Left cardiac atrium (tissue), 4 donors: ENCODE results near the gene EFCAB14. TPM values are rescaled to one million over a fixed set of nuclear protein-coding genes. Genes with fewer than 3 reads are reported as not detected.
A peak's percentile ranks its signal among the peaks of the same experiment; 100 is the strongest.
"Not testable (repeated sequence)": the region's sequence is repeated elsewhere in the genome, so short reads cannot be mapped to it uniquely, and the experiment has no call there.

Experiments
- ATAC-seq, 2 donors: fragments of 200-7000 bp; cut with Tn5 transposase; one replicate each; pipeline ENCODE4 v1.9.1; 2020; ENCODE audit warnings: mild to moderate bottlenecking in 2 of 2, moderate library complexity in 2 of 2
- DNase-seq: peaks from one replicate; pipeline ENCODE4 v3.0.0-alpha.2; 2020
- intact Hi-C, 2 donors: fragments of 100-400 bp; cut with DNase I; formaldehyde crosslinking; loops; one replicate each; pipeline versions ENCODE4 v1.14.1 to v1.15.1; 2022 to 2023
- total RNA-seq, 2 donors: library from RNA; stranded (reverse); fragmentation: NEBNext Ultra II Directional; extraction: Animal tissue kit (Norgen Biotek cat#: 25700); gene quantifications; one replicate each; pipeline ENCODE4 v1.2.1, GENCODE V29; 2021
- donor health status: DM: no; HTN: yes; CAD: no.
- donor health status: DM: no; HTN: yes; CAD: no; lungs with severe emphysema.
- donor health status: DM: yes; HTN: yes; CAD: no.
- donor health status: Dilated cardiomyopathy.

EFCAB14 gene
- total RNA-seq, 2 donors from 2014 or later: 66.1 to 72.4 TPM

GRCh38 chr1:46665983-46666382, 52.9 kb downstream of the EFCAB14 start:
- intact Hi-C loops: loop anchor here in 1 of 2 donors (5.0 kb wide), 2 partner anchors 51 to 59 kb away; partner anchors contain the start of gene EFCAB14

GRCh38 chr1:46662919-46663318, 56.0 kb downstream of the EFCAB14 start:
- ATAC-seq: not testable (repeated sequence)

More at GRCh38 chr1:46665983-46666382, 52.9 kb downstream of the EFCAB14 start:
- ATAC-seq (no peak), DNase-seq (no peak)

GRCh38 chr1:46660116-46660515, 58.8 kb downstream of the EFCAB14 start:
- ATAC-seq, DNase-seq, intact Hi-C loops: not testable (repeated sequence)

More at GRCh38 chr1:46662919-46663318, 56.0 kb downstream of the EFCAB14 start:
- DNase-seq, intact Hi-C loops: not testable (repeated sequence)

- intact Hi-C loops: no loop called here
- DNase-seq (no peak), ATAC-seq (no peak)
These were observed 59.5 kb downstream of the EFCAB14 start for GRCh38 chr1:46659307-46659870.

GRCh38 chr1:46657775-46658174, 61.1 kb downstream of the EFCAB14 start:
- ATAC-seq (no peak), DNase-seq (no peak)
- intact Hi-C loops: no loop called here

- no peak for DNase-seq
- intact Hi-C loops: no loop called here
- peak in 1 of 2 donors; percentile 25 for ATAC-seq
These were observed 62.3 kb downstream of the EFCAB14 start for GRCh38 chr1:46656643-46657042.

- no peak for ATAC-seq
- intact Hi-C loops: no loop called here
- no peak for DNase-seq
These were observed 63.1 kb downstream of the EFCAB14 start for GRCh38 chr1:46655848-46656247.

GRCh38 chr1:46654698-46655097, 64.2 kb downstream of the EFCAB14 start:
- ATAC-seq, intact Hi-C loops, DNase-seq: not testable (repeated sequence)

- DNase-seq (no peak), ATAC-seq (no peak)
- intact Hi-C loops: no loop called here
These were observed 64.9 kb downstream of the EFCAB14 start for GRCh38 chr1:46654012-46654411.

GRCh38 chr1:46653405-46653958, 65.4 kb downstream of the EFCAB14 start:
- ATAC-seq (no peak), DNase-seq (no peak)
- intact Hi-C loops: no loop called here

GRCh38 chr1:46652321-46653100, 66.4 kb downstream of the EFCAB14 start:
- DNase-seq (no peak), ATAC-seq (no peak)
- intact Hi-C loops: no loop called here

- intact Hi-C loops, DNase-seq, ATAC-seq: not testable (repeated sequence)
These were observed 67.8 kb downstream of the EFCAB14 start for GRCh38 chr1:46651152-46651551.

GRCh38 chr1:46650491-46650890, 68.4 kb downstream of the EFCAB14 start:
- no peak for ATAC-seq
- DNase-seq: no peak
- intact Hi-C loops: no loop called here

GRCh38 chr1:46649764-46650163, 69.2 kb downstream of the EFCAB14 start:
- DNase-seq: no peak
- intact Hi-C loops: loop anchor here in 1 of 2 donors (10.0 kb wide), 1 partner anchor 65 kb away; the partner anchor contains the start of gene EFCAB14
- no peak for ATAC-seq

GRCh38 chr1:46647611-46648010, 71.3 kb downstream of the EFCAB14 start:
- intact Hi-C loops: loop anchor here in 1 of 2 donors (10.0 kb wide), 1 partner anchor 67 kb away; the partner anchor contains the start of gene EFCAB14
- DNase-seq (no peak), ATAC-seq (no peak)

- intact Hi-C loops: loop anchor here in 1 of 2 donors (10.0 kb wide), 1 partner anchor 68 kb away; the partner anchor contains the start of gene EFCAB14
- ATAC-seq (no peak), DNase-seq (no peak)
These were observed 72.1 kb downstream of the EFCAB14 start for GRCh38 chr1:46646844-46647243.

GRCh38 chr1:46646331-46646730, 72.6 kb downstream of the EFCAB14 start:
- ATAC-seq (no peak), DNase-seq (no peak)
- intact Hi-C loops: loop anchor here in 1 of 2 donors (10.0 kb wide), 1 partner anchor 68 kb away; the partner anchor contains the start of gene EFCAB14

- DNase-seq (no peak), ATAC-seq (no peak)
- intact Hi-C loops: loop anchor here in 1 of 2 donors (10.0 kb wide), 1 partner anchor 69 kb away; the partner anchor contains the start of gene EFCAB14
These were observed 73.1 kb downstream of the EFCAB14 start for GRCh38 chr1:46645815-46646214.

GRCh38 chr1:46643368-46643775, 75.5 kb downstream of the EFCAB14 start:
- intact Hi-C loops: loop anchor here in 1 of 2 donors (10.0 kb wide), 1 partner anchor 71 kb away; the partner anchor contains the start of gene EFCAB14
- ATAC-seq: peak; percentile 55 to 60
- DNase-seq: no peak
